ENCODE results near the gene PPM1F. TPM values are rescaled to one million over a fixed set of nuclear protein-coding genes. Genes with fewer than 3 reads are reported as not detected.

PPM1F gene
- total RNA-seq, 1 donor from 2014 or later: 35.6 TPM

DNA sequence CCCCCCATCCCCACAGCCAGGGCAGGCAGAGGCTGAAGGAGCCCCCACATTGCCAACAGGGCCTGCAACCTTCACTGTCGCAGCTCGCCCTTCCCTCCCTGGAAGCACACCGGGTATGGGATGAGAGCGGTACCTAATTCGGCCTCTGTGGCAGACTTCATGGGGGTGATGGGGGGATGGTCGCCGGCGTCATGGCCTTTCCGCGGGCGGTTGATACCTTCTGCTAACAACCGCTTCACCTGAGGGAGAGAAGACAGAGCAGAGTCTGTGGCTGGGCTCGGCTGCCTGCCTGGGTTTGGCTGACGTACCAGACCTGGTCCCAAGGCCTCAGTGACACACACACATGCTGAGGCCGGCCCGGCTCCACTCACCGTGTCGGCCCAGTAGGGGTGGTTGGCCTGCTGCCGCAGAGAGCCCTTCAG, 11.2 kb upstream of the PPM1F start:
- Histone ChIP-seq H3K4me1 (no peaks in the 10 kb centered on the region), H3K36me3 (peaks cover 0 to 77% of the 10 kb centered on the region in 2 donors), H3K27me3 (no peaks in the 10 kb centered on the region), H3K4me3 (no peak overlapping the region), H3K9me3 (no peaks in the 10 kb centered on the region), H3K27ac (no peak overlapping the region)
- DNase-seq (ENCODE audit: extremely low spot score in 2 of 2): no peak
- TF ChIP-seq POLR2AphosphoS5 (IDR thresholded peaks at IDR 0.05; ENCODE audit: insufficient read depth in 1 of 2, low read depth in 1 of 2): no peak
- TF ChIP-seq, protein P1, sequence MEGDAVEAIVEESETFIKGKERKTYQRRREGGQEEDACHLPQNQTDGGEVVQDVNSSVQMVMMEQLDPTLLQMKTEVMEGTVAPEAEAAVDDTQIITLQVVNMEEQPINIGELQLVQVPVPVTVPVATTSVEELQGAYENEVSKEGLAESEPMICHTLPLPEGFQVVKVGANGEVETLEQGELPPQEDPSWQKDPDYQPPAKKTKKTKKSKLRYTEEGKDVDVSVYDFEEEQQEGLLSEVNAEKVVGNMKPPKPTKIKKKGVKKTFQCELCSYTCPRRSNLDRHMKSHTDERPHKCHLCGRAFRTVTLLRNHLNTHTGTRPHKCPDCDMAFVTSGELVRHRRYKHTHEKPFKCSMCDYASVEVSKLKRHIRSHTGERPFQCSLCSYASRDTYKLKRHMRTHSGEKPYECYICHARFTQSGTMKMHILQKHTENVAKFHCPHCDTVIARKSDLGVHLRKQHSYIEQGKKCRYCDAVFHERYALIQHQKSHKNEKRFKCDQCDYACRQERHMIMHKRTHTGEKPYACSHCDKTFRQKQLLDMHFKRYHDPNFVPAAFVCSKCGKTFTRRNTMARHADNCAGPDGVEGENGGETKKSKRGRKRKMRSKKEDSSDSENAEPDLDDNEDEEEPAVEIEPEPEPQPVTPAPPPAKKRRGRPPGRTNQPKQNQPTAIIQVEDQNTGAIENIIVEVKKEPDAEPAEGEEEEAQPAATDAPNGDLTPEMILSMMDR (IDR thresholded peaks at IDR 0.05): no peak
- TF ChIP-seq POLR2A (IDR thresholded peaks at IDR 0.05): no peak
- intact Hi-C loops (cut with DNase I): no loop called here

DNA sequence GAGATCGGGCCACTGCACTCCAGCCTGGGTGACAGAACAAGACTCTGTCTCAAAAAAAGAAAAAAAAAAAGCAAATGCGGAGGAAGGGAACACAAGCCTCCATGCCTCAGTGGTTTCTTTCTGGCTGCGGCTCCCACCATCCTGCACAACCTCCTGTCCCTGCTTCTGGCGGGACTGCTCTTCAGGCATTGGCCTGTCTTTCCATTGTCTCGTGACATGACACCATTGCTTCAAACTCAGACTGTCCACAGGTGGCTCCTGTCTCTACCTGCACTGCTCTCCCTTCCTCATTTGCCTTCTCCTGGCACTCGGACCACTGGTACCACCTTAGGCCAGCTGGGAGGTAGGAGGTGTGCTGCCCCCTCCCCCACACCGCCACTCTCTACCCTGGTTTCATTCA, 10.6 kb upstream of the PPM1F start:
- H3K36me3 ChIP-seq: peaks cover 0 to 76% of the 10 kb centered on the region in 2 donors
- H3K4me1 ChIP-seq: no peaks in the 10 kb centered on the region
- no peak for DNase-seq (ENCODE audit: extremely low spot score in 2 of 2)
- intact Hi-C loops (cut with DNase I): no loop called here
- no peaks in the 10 kb centered on the region for H3K27me3 ChIP-seq
- no peaks in the 10 kb centered on the region for H3K9me3 ChIP-seq
- TF ChIP-seq, protein P1 (IDR thresholded peaks at IDR 0.05): no peak
- TF ChIP-seq POLR2A (IDR thresholded peaks at IDR 0.05): no peak
- TF ChIP-seq POLR2AphosphoS5 (IDR thresholded peaks at IDR 0.05; ENCODE audit: insufficient read depth in 1 of 2, low read depth in 1 of 2): no peak
- H3K4me3 ChIP-seq: no peak overlapping the region
- H3K27ac ChIP-seq: no peak overlapping the region

GRCh38 chr22:21962655-21962949, 10.0 kb upstream of the PPM1F start:
- intact Hi-C loops (cut with DNase I): no loop called here
- no peak for DNase-seq (ENCODE audit: extremely low spot score in 2 of 2)
- Histone ChIP-seq H3K27ac (no peak overlapping the region), H3K4me3 (no peak overlapping the region), H3K9me3 (no peaks in the 10 kb centered on the region), H3K4me1 (no peaks in the 10 kb centered on the region), H3K36me3 (peaks cover 0 to 69% of the 10 kb centered on the region in 2 donors), H3K27me3 (no peaks in the 10 kb centered on the region)
- TF ChIP-seq POLR2AphosphoS5 (IDR thresholded peaks at IDR 0.05; ENCODE audit: insufficient read depth in 1 of 2, low read depth in 1 of 2) (no peak), POLR2A (IDR thresholded peaks at IDR 0.05) (no peak)
- TF ChIP-seq, protein P1 (IDR thresholded peaks at IDR 0.05): no peak

DNA sequence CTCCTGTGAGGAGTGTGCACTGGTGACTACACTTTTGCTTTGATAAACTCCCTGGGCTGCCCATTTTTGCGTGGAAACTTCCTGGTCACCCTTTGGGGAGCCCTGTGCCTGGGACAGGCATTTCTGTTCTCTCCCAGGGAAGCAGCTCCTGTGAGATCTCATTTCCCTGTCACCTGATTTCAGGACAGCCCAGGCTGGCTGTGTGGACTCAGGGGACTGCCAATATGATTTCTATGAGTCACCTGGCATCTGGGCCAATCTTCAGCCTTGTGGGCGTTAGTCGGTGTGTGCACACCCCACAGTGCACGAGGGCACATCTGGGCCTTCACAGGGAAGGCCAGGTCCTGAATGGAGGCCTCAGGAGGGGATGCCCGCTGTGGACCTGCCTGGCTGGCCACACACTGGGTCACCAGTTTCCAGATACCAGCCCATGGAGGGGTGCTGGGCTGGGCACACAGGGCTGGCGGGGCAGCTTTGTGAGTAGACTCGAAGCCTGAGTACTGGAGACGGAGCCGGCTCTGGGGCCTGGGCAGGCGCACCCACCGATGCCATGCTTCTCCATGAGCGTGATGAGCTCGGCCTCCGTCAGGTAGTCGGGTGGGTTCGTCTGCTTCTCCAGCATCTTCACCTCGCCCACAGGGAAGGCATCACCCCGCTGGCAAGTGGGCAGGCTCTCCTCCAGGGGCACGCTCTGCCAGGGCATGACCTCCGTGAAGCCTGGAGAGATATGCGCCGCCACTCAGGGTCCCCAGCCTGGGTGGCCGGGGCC, 9.4 kb upstream of the PPM1F start:
- no peak for DNase-seq (ENCODE audit: extremely low spot score in 2 of 2)
- H3K36me3 ChIP-seq: peaks cover 0 to 64% of the 10 kb centered on the region in 2 donors
- H3K9me3 ChIP-seq: no peaks in the 10 kb centered on the region
- intact Hi-C loops (cut with DNase I): no loop called here
- TF ChIP-seq POLR2A (IDR thresholded peaks at IDR 0.05): no peak
- TF ChIP-seq, protein P1 (IDR thresholded peaks at IDR 0.05): no peak
- TF ChIP-seq POLR2AphosphoS5 (IDR thresholded peaks at IDR 0.05; ENCODE audit: insufficient read depth in 1 of 2, low read depth in 1 of 2): no peak
- no peaks in the 10 kb centered on the region for H3K27me3 ChIP-seq
- H3K27ac ChIP-seq: no peak overlapping the region
- no peaks in the 10 kb centered on the region for H3K4me1 ChIP-seq
- H3K4me3 ChIP-seq: no peak overlapping the region

- TF ChIP-seq POLR2AphosphoS5 (IDR thresholded peaks at IDR 0.05; ENCODE audit: insufficient read depth in 1 of 2, low read depth in 1 of 2) (peak in 1 of 2 donors; percentile 9), POLR2A (IDR thresholded peaks at IDR 0.05) (no peak)
- TF ChIP-seq, protein P1 (IDR thresholded peaks at IDR 0.05): no peak
- Histone ChIP-seq H3K4me1 (no peaks in the 10 kb centered on the region), H3K27ac (no peak overlapping the region), H3K27me3 (no peaks in the 10 kb centered on the region), H3K9me3 (no peaks in the 10 kb centered on the region), H3K4me3 (no peak overlapping the region), H3K36me3 (peaks cover 0 to 57% of the 10 kb centered on the region in 2 donors)
- intact Hi-C loops (cut with DNase I): no loop called here
- no peak for DNase-seq (ENCODE audit: extremely low spot score in 2 of 2)
These were observed 8.6 kb upstream of the PPM1F start for GRCh38 chr22:21961127-21961867.
